HG03521 (cell line): Measurements from ENCODE around the gene ATOH8.

Experiments used
- ATAC-seq: cut with Tn5 transposase; IDR thresholded peaks from one replicate; pipeline ENCODE4 v1.9.1; 2021; ENCODE audit warnings: mild to moderate bottlenecking, moderate library complexity; ENCODE audit not compliant: unreplicated experiment

Gene ATOH8

GRCh38 chr2:85785027-85785822 is 31.4 kb downstream of the ATOH8 start:
- no peak for ATAC-seq

DNA sequence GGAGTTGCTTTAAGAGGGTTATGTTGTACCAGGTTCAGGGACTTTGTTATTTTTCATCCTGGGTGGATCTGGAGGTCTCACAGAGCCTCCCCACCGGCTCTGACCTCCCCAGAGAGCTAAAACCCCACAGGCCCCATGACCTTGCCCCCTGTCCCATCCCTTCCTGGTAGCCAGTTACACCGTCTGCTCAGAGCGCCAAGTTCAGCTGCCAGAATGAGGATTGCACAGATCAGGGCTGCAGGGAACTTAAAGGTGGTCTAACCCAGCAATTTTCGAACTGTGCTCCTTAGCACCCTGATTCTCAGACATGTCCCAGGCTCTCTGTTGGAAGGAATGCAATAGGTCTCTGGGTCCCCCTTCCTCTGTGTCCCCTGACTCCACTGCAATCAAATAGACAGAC is 32.1 kb downstream of the ATOH8 start:
- ATAC-seq: no peak

DNA sequence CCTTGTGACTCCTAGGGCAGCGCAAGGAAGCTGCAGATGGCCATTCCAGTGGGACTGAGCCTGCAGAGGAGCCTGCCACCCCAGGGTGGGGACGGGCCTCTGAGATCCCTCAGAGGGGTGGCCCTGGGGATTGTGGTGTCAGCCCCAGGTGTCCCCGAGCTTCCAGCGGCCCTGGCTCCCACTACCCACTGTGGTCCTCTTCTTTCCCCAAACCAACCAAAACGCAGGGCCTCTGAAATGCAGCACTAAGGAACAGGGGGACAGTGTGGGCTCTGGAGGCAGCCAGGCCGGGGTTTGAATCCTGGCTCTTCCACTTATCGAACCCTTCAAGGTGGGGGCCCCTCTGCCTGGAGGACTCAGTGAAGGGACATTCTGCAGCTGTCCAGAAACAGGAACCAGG is 32.7 kb downstream of the ATOH8 start:
- ATAC-seq: no peak

DNA sequence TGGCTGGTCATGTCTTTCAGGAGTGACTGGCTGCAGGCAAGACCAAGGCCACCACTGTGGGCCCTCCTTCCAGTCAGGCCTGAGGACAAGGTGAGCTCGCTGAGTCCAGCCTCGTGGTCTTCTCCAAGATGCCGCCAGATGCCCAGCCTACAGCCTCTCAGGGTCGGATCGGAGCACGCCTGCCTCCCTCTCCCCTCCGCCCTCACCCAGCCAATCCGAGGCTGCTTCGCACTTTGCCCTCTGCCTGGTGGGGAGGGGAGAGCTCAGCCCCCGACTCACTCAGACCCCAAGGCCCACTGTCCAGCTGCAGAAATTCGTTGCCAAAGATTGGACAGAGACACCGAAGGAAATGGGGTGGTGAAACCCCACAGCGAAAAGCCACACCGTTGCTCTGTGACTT is 33.1 kb downstream of the ATOH8 start:
- ATAC-seq: no peak

GRCh38 chr2:85787282-85787980 is 33.6 kb downstream of the ATOH8 start:
- no peak for ATAC-seq

DNA sequence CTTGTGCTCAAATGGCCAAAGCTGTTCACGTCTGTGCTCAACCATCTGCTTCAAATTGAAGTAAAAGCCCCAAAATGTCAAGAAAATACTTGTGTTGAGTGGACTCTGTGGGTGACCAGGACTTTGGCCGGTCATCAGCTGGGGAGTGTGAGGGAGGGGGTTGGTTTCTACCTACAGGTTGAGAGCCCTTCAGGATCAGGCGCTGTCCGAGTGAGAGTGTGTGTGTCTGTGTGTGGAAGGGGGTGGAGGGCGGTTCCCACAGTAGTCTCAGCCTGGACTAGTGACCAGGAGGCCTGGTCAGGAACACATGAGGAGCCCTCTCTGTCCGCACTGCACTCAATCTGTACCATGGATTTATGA is 34.2 kb downstream of the ATOH8 start:
- ATAC-seq: no peak

GRCh38 chr2:85788603-85789002 is 34.8 kb downstream of the ATOH8 start:
- ATAC-seq: no peak

DNA sequence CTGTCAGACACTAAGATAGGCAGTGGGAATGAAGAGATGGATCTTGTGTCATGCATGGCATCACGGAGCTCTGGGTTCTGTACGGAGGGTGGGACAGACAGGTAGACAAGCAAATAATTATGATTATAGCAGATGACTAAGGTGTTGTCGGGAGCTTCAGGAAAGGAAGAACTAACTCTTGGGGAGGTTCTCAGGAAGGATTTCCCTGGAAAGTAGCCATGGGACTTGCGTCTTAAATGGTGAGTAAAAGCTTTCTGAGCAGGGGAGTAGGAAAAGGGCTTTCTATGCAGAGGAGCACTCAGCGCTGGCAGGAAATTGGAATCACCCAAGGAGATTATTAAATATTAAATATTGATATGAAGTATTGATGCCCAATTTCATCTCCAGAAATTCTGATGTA is 35.5 kb downstream of the ATOH8 start:
- ATAC-seq: no peak

DNA sequence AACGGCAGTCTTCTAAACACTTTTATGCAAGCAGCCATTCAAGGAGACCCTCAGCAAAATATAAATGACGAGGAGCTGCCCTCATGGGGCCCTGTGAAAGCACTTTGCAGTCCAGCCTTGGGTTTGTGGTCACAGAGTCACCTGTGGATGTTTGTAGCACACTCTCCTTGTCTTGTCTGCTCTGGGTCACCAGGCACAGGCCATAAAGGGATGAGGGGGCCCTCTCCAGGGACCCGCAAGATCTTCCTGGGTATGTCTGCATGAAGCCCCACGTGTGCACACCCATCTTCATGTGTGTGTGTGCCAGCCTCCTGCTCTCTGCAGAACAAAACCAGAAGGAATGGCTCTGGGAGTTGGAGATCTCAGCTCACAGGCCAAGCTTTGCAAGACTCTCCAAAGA is 36.2 kb downstream of the ATOH8 start:
- ATAC-seq: no peak

- ATAC-seq: no peak
Observed at GRCh38 chr2:85790499-85791188, 36.9 kb downstream of the ATOH8 start.

DNA sequence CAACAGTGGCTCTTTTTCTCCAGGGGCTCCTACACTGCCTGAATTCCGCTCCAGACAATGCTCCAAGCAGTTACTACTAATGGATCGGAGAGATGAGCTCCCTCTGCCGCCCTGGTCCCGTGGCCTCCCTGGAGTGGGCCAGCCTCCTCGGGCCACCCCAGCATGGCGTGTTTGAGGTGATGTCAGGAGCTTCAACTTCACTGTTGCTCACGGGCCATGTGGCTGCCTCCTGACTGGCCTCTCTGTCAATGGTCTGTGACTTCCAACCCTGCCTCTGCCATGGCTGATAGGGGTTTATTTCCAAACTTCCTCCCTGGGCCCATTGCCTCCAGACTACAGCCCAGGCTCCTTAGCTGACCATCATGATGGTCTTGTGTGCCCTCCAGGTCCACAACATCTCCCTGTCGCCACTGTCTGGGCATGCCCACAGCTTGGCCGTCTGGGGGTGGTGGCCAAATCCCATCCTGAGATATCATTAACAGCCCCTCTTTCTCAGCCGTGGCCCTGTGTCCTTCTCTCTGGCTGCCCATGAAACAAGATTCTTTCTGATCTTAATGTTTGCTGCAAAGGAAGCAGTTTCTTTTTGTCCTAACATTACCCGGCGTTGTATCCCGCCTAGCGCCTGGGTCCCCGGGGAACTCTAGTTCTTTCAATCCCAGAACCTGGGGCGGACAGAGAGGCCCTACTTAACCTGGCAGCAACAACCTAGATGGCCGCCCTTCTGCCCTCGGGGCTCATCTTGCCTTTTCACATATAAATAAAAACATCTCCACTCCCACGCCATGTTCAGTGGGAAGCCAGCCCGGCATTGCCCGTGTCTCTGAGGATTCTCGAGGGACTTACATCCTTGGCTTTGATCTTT is 38.1 kb downstream of the ATOH8 start:
- no peak for ATAC-seq

GRCh38 chr2:85792783-85793441 is 39.1 kb downstream of the ATOH8 start:
- no peak for ATAC-seq

GRCh38 chr2:85793584-85793983 is 39.8 kb downstream of the ATOH8 start:
- no peak for ATAC-seq

- ATAC-seq: no peak
Observed at GRCh38 chr2:85794038-85794441, 40.2 kb downstream of the ATOH8 start.

GRCh38 chr2:85794491-85795121 is 40.8 kb downstream of the ATOH8 start:
- ATAC-seq: no peak

DNA sequence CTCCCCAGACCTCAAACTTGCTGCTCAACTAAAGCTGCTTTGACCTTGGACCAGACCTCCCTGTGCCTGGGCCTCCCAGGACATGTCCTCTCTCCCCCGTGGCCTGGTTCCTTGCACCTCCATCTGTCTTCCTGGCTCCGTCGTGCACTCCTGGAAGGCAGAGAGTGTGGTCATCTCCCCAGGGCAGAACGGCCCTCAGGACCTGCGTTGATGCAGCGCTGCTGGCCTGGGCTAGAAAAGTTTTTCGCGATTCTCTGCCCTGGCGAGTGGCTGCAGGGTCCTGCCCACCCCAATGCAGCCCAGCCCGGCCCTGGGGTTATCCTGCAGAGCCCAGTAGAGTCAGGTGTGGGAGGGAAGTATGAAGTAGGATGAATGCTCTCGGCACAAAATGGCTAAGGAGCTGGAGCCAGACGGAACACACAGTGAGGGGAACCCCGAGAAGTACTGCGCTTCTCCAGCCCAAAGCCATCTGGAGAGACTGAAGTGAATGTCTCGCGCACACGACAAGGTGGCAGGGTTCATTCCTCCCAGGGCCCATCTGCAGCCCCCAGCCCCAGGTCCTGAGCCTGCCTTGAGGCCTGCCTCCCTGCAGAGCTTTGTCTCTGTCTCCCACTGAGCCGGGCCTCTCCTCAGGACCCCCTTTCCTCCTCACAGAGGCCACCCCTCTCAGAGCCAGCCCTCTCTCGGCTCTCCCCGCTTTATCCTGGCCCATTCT is 41.7 kb downstream of the ATOH8 start:
- no peak for ATAC-seq

GRCh38 chr2:85796046-85796340 is 42.2 kb downstream of the ATOH8 start:
- ATAC-seq: no peak

- ATAC-seq: no peak
Observed at GRCh38 chr2:85796341-85797262, 42.8 kb downstream of the ATOH8 start.

GRCh38 chr2:85797263-85797660 is 43.5 kb downstream of the ATOH8 start:
- ATAC-seq: no peak
